Liver (tissue), 9 donors: ENCODE data around the gene RASL11B. TPM values are rescaled to one million over a fixed set of nuclear protein-coding genes. Genes with fewer than 3 reads are reported as not detected.

Source experiments
- DNase-seq: peaks from one replicate; pipeline ENCODE4 v3.0.0-alpha.2; 2017; ENCODE audit warnings: low spot score
- H3K27ac ChIP-seq, 2 donors: one replicate each; pipeline ENCODE4 v1.7.0; 2013; ENCODE audit warnings: inconsistent platforms in 2 of 2, low read length in 2 of 2, control low read depth in 1 of 2, low read depth in 1 of 2, mild to moderate bottlenecking in 1 of 2
- H3K27me3 ChIP-seq, 4 donors: one replicate each; pipeline versions ENCODE4 v1.6.1 to v1.7.0; 2013; ENCODE audit warnings: low read length in 3 of 4, inconsistent platforms in 1 of 4, mild to moderate bottlenecking in 1 of 4, moderate library complexity in 1 of 4; ENCODE audit not compliant: control insufficient read depth in 4 of 4, insufficient read depth in 4 of 4
- H3K36me3 ChIP-seq, 4 donors: one replicate each; pipeline versions ENCODE4 v1.6.1 to v1.7.0; 2013; ENCODE audit warnings: low read length in 3 of 4, mild to moderate bottlenecking in 3 of 4, low read depth in 1 of 4, moderate library complexity in 1 of 4; ENCODE audit not compliant: control insufficient read depth in 4 of 4, insufficient read depth in 3 of 4
- H3K4me1 ChIP-seq, 4 donors: one replicate each; pipeline versions ENCODE4 v1.6.1 to v1.7.0; 2013; ENCODE audit warnings: low read length in 3 of 4, mild to moderate bottlenecking in 3 of 4, moderate library complexity in 1 of 4; ENCODE audit not compliant: control insufficient read depth in 4 of 4, insufficient read depth in 4 of 4
- H3K4me3 ChIP-seq, 3 donors: one replicate each; pipeline versions ENCODE4 v1.6.1 to v1.7.0; 2013; ENCODE audit warnings: low read length in 3 of 3, control low read depth in 1 of 3, low read depth in 1 of 3, mild to moderate bottlenecking in 1 of 3
- H3K9ac ChIP-seq, 2 donors: one replicate each; pipeline ENCODE4 v1.7.0; 2013; ENCODE audit warnings: low read length in 2 of 2, mild to moderate bottlenecking in 2 of 2, moderate library complexity in 2 of 2, control low read depth in 1 of 2, low read depth in 1 of 2
- H3K9me3 ChIP-seq, 4 donors: one replicate each; pipeline versions ENCODE4 v1.6.1 to v1.7.0; 2013; ENCODE audit warnings: low read length in 3 of 4; ENCODE audit not compliant: control insufficient read depth in 4 of 4
- ATF3 ChIP-seq: IDR thresholded peaks from 2 replicates; pipeline ENCODE4 v1.6.1; 2016; ENCODE audit warnings: antibody characterized with exemption
- CTCF ChIP-seq: fragments of 150-350 bp; IDR thresholded peaks from 2 replicates; pipeline ENCODE4 v1.5.1; 2017; ENCODE audit warnings: improper control_type of control experiment, low read depth, low read length; ENCODE audit not compliant: missing input control
- FOXA1 ChIP-seq: IDR thresholded peaks from 2 replicates; pipeline ENCODE4 v1.6.1; 2016; ENCODE audit warnings: antibody characterized with exemption
- FOXA2 ChIP-seq: IDR thresholded peaks from 2 replicates; pipeline ENCODE4 v1.6.1; 2016; ENCODE audit warnings: antibody characterized with exemption
- GABPA ChIP-seq, 2 donors: IDR thresholded peaks in 1 of 2; conservative IDR thresholded peaks in 1 of 2; 2 replicates each; pipeline ENCODE4 v1.6.1; 2016; ENCODE audit warnings: antibody characterized with exemption in 2 of 2, mild to moderate bottlenecking in 1 of 2, moderate library complexity in 1 of 2
- HNF4A ChIP-seq, 2 donors: conservative IDR thresholded peaks; 2 replicates each; pipeline ENCODE4 v1.6.1; 2016; ENCODE audit warnings: antibody characterized with exemption in 2 of 2, mild to moderate bottlenecking in 2 of 2
- HNF4G ChIP-seq: IDR thresholded peaks from 2 replicates; pipeline ENCODE4 v1.6.1; 2016; ENCODE audit warnings: antibody characterized with exemption
- JUND ChIP-seq, 2 donors: IDR thresholded peaks; 2 replicates each; pipeline ENCODE4 v1.6.1; 2016; ENCODE audit warnings: antibody characterized with exemption in 2 of 2
- MAX ChIP-seq: IDR thresholded peaks from 2 replicates; pipeline ENCODE4 v1.6.1; 2016; ENCODE audit warnings: antibody characterized with exemption
- RAD21 ChIP-seq, 2 donors: IDR thresholded peaks; 2 replicates each; pipeline ENCODE4 v1.6.1; 2016; ENCODE audit warnings: antibody characterized with exemption in 2 of 2, mild to moderate bottlenecking in 2 of 2
- REST ChIP-seq: IDR thresholded peaks from 2 replicates; pipeline ENCODE4 v1.6.1; 2016; ENCODE audit warnings: antibody characterized with exemption, mild to moderate bottlenecking
- RXRA ChIP-seq, 2 donors: IDR thresholded peaks; 2 replicates each; pipeline ENCODE4 v1.6.1; 2017 to 2018; ENCODE audit warnings: antibody characterized with exemption in 2 of 2, mild to moderate bottlenecking in 1 of 2
- SP1 ChIP-seq: IDR thresholded peaks from 2 replicates; pipeline ENCODE4 v1.6.1; 2018; ENCODE audit warnings: antibody characterized with exemption, mild to moderate bottlenecking
- TAF1 ChIP-seq: conservative IDR thresholded peaks from 2 replicates; pipeline ENCODE4 v1.6.1; 2016; ENCODE audit warnings: antibody characterized with exemption, mild to moderate bottlenecking
- YY1 ChIP-seq: IDR thresholded peaks from 2 replicates; pipeline ENCODE4 v1.6.1; 2016; ENCODE audit warnings: antibody characterized with exemption, mild to moderate bottlenecking
- ZBTB33 ChIP-seq: IDR thresholded peaks from 2 replicates; pipeline ENCODE4 v1.6.1; 2016; ENCODE audit warnings: antibody characterized with exemption
- WGBS: extraction: QIAGEN DNeasy Blood & Tissue Kit; methylation state at CpG from one replicate; pipeline ENCODE4 v1.1.7; 2013; 5-methylcytosine and 5-hydroxymethylcytosine counted together
- polyA plus RNA-seq, 2 donors: library from polyadenylated mRNA; stranded (reverse) in 1 of 2; unstranded in 1 of 2; fragments of 200-250 nt in 1 of 2; fragments of >200 nt in 1 of 2; fragmentation: Nextera tagmentation in 1 of 2; extraction: Ambion mirVana in 1 of 2; gene quantifications; one replicate each; pipeline versions ENCODE4 v1.2.1 to v1.2.3, GENCODE V29; 2013 to 2015
- total RNA-seq, 2 donors: library from RNA; depleted of rRNA; stranded (reverse); fragments of >200 nt; gene quantifications; one replicate each; pipeline ENCODE4 v1.2.3, GENCODE V29; 2014
- donor health status: healthy.
- donor health status: healthy.
- donor health status: healthy.
- donor health status: healthy.
- donor health status: healthy.

RASL11B gene
- total and polyA plus RNA-seq, 4 donors, result 0.19 to 1.0 (median 0.61) TPM

- TF ChIP-seq RXRA (IDR thresholded peaks at IDR 0.05), result no peak
- TF ChIP-seq ZBTB33, result no peak
- no peak for TF ChIP-seq RAD21 (IDR thresholded peaks at IDR 0.05)
- TF ChIP-seq HNF4A (conservative IDR thresholded peaks at IDR 0.05), result no peak
- TF ChIP-seq GABPA (IDR thresholded peaks at IDR 0.05 in 1 of 2, conservative IDR thresholded peaks at IDR 0.05 in 1 of 2), result no peak
- no peak for TF ChIP-seq FOXA2
Observed at GRCh38 chr4:52874948-52875347, 12.8 kb downstream of the RASL11B start (continued).

- Histone ChIP-seq H3K4me1 (no peaks in the 10 kb centered on the region), H3K27ac (no peak overlapping the region), H3K9ac (no peak overlapping the region), H3K27me3 (no peaks in the 10 kb centered on the region), H3K36me3 (peaks cover 0 to 1% (median 0%) of the 10 kb centered on the region in 4 donors), H3K4me3 (no peak overlapping the region), H3K9me3 (no peaks in the 10 kb centered on the region)
- WGBS, result 92% methylated on average over 4 of the region's 4 CpGs
- DNase-seq, result no peak
- no peak for TF ChIP-seq RAD21 (IDR thresholded peaks at IDR 0.05)
- TF ChIP-seq RXRA (IDR thresholded peaks at IDR 0.05), result no peak
- TF ChIP-seq HNF4G, result no peak
- no peak for TF ChIP-seq GABPA (IDR thresholded peaks at IDR 0.05 in 1 of 2, conservative IDR thresholded peaks at IDR 0.05 in 1 of 2)
- no peak for TF ChIP-seq REST
- no peak for TF ChIP-seq TAF1
- no peak for TF ChIP-seq JUND (IDR thresholded peaks at IDR 0.05)
- no peak for TF ChIP-seq ZBTB33
- no peak for TF ChIP-seq MAX
- TF ChIP-seq FOXA1, result no peak
Observed at GRCh38 chr4:52876069-52876468, 14.0 kb downstream of the RASL11B start.

DNA sequence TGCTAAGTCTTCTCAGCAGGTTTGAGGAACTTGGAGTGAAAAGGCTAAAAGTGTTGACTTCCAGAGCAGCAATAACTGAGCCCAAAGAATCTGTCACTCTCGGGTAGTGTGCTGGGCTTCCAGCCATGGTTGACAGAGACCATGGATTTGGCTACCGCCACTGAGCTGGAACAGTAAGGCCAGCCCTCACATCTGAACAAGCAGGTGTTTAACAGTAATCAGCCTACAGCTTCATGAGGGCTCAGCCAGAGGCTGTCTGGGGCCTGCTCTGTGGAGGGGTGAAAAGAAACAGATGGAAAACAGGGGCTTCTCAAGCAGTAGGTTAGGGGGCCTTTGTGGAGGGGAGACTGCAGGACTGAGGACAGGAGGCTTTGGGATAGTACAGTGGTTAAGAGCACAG is 14.9 kb downstream of the RASL11B start:
- Histone ChIP-seq H3K27me3 (no peaks in the 10 kb centered on the region), H3K36me3 (no peaks in the 10 kb centered on the region), H3K4me1 (no peaks in the 10 kb centered on the region), H3K9ac (no peak overlapping the region), H3K4me3 (no peak overlapping the region), H3K9me3 (no peaks in the 10 kb centered on the region), H3K27ac (no peak overlapping the region)
- DNase-seq, result no peak
- 83% methylated on average over 2 of the region's 2 CpGs for WGBS
- TF ChIP-seq TAF1 (no peak), FOXA1 (no peak), ATF3 (no peak), HNF4A (conservative IDR thresholded peaks at IDR 0.05) (no peak), ZBTB33 (no peak), YY1 (no peak), SP1 (no peak), GABPA (IDR thresholded peaks at IDR 0.05 in 1 of 2, conservative IDR thresholded peaks at IDR 0.05 in 1 of 2) (no peak), CTCF (no peak), RXRA (IDR thresholded peaks at IDR 0.05) (no peak)
